Activated CD8-positive, alpha-beta memory T cell treated with anti-CD3 and anti-CD28 coated beads, Interleukin-2, amount 50 U/mL, for 1 hour (primary cell): ENCODE data around the gene RAD18.

ENCODE experiments used
- DNase-seq: peaks from one replicate; pipeline ENCODE4 v3.0.0-alpha.2; 2020; ENCODE audit errors: extremely low read depth

The RAD18 gene

DNA sequence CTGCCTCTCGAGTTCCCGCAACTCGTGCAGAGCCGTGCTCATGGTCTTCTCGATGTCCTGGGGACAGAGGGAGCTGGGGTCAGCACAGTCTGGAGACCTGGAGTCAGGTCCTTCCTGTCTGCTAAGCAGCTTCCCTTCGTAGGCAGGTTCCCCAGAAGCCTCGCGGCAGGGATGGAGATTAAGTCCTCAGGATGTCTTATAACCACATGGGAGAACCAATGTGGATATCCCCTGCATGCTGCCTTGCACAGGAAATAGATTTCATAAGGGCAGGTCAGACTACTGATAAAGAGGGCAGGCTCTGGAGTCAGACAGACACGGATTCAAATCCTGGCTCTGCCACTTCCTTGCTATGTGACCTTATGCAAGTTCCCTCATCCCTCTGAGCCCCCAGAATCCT is 22.6 kb upstream of the RAD18 start:
- no peak for DNase-seq

DNA sequence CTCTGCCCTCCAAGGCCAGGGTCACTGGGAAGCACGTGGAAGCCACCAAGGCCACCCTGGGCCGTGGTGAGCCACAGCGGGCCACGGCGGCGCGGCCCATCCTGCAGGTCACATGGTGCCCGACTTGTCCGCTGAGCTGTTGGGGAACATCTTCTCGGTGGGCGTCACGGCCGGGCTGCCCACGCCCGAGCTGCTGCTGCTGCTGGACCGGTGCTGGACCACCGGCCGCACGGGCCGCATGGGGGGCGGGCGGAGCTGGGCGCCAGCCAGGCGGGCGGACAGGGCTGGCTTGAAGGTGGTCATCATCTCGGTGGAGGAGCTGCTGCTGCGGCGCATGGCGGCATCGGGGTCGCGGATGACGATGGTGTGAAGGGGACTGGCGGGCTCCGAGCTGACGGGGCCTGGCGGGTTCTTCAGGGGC is 22.1 kb upstream of the RAD18 start:
- DNase-seq, result no peak

- no peak for DNase-seq
Measured at GRCh38 chr3:8984526-8984925, 21.3 kb upstream of the RAD18 start.

DNA sequence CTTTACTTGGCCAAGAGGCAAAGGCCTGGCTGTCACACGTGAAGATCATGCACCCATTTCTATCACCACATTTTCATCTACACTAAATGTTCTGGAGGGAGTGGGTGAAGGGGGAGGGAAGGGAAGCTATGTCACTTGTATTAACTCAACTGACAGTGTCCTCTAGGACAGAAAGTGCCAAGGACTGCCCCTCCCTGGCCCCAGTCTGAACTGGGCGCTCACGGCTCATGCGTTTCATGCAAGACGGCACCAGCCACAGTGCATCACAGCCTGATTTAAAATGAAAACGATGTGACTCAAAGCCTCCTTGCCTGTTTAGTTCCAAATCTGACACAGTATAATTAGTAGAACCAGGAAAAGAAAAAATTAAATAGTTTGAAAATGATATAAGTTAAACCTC is 20.8 kb upstream of the RAD18 start:
- no peak for DNase-seq

- no peak for DNase-seq
Measured at GRCh38 chr3:8983591-8983990, 20.3 kb upstream of the RAD18 start.

- no peak for DNase-seq
Measured at GRCh38 chr3:8983026-8983425, 19.8 kb upstream of the RAD18 start.

- no peak for DNase-seq
Measured at GRCh38 chr3:8982509-8982908, 19.2 kb upstream of the RAD18 start.

GRCh38 chr3:8981700-8982099 is 18.4 kb upstream of the RAD18 start:
- no peak for DNase-seq

DNA sequence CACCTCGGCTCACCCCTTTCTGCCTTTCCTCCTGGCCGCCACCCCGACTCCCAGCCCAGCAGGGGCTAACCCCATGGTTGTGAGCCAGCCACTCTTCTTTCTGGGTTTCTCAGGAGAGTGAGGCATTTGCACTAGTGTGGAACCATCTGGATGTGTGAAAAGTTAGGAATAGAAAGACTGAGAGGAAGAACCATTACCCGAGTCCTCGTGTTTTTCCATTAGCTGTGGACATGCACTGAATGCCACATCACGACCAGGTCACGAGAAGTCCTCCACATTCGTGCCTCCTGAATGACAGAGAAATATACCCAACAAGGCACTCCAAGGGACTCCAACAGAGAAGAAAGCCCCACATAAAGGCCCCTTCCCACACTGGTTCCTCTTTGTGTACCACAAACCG is 18.0 kb upstream of the RAD18 start:
- no peak for DNase-seq

- no peak for DNase-seq
Measured at GRCh38 chr3:8980756-8981257, 17.5 kb upstream of the RAD18 start.

- no peak for DNase-seq
Measured at GRCh38 chr3:8979262-8979661, 16.0 kb upstream of the RAD18 start.

- no peak for DNase-seq
Measured at GRCh38 chr3:8978551-8978950, 15.3 kb upstream of the RAD18 start.

- DNase-seq, result no peak
Measured at GRCh38 chr3:8976540-8977182, 13.4 kb upstream of the RAD18 start.

DNA sequence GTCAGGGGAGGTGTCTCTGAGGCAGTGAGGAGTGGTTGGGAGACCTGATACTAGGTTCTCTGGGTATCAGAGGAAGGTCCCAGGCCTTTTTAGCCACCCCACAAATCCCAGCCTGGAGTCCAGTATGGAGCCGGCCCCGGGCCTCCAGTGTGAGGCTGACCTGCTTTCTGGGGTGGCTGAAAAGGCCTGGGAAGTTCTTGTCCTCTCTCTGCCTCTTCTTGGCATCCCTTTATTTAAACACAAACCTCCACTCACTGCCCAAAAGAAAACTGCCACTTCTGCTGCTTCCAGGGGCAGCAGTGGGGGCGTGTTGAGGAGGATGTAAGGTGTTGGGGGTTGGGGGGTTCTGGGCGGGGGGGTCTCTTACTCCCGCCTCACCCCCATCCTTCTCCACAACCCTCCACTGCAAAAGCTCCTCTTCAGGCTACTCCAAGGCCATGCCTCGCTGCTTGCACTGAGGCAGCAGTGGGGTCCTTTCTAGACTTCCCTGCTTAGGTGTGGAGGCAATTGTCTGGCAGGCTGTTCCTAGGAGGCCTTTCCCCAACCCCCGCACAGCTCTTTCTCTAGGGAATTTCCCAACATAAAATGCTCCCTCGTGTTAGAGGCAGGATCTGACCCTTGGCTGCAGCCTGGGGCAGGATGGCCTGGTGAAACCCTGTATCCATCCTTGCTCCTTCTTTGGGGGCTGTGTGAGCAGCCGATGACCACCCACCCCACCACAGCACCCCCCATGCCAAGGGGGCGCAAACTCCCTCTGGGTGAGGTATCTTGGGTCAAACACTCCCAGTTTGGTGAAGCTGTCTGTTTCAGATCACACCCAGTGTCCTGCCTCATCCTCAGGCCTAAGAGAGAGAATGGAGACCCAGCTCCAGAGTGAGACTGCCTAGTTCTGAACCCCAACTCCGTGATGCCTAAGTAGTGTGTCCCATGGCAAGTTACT is 12.1 kb upstream of the RAD18 start:
- no peak for DNase-seq

- DNase-seq, result no peak
Measured at GRCh38 chr3:8974458-8974857, 11.2 kb upstream of the RAD18 start.

DNA sequence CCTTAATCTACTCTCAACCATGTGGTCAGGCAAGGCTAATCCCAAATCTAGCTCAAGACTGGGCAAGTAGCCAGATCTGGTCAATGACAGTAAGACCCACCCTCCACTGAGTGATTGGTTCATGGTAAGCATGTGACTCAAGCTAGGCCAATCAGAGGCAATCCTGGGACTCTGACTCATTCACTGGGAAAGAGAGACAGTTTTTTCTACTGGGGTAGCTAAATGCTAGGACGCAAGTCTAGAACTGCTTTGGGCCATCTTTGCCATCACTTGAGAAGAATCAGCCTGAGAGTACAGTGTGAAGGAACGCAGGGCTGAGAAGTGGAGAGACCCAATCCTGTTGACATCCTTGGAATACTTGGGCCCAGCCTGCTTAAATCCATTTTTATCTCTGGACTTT is 9.4 kb upstream of the RAD18 start:
- no peak for DNase-seq

- no peak for DNase-seq
Measured at GRCh38 chr3:8970971-8971589, 7.8 kb upstream of the RAD18 start.

DNA sequence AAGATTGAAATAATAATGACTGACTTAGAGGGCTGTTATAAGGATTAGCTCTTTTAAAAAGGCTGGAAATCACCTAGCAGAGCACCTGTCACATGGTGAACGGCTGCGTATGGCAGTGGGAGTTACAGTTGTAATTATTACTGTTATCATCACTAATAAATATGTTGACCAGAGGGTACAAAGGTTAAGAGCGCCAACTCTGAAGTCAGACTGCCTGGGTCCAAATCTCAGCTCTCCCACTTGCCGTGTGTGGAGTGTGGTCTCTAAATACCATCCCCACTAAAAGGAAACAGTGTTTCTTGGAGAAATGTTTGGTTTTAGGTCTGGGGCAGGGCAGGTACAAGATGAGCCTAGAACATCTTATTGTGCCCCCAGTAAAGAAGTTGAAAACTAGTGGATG is 6.0 kb upstream of the RAD18 start:
- DNase-seq, result no peak

DNA sequence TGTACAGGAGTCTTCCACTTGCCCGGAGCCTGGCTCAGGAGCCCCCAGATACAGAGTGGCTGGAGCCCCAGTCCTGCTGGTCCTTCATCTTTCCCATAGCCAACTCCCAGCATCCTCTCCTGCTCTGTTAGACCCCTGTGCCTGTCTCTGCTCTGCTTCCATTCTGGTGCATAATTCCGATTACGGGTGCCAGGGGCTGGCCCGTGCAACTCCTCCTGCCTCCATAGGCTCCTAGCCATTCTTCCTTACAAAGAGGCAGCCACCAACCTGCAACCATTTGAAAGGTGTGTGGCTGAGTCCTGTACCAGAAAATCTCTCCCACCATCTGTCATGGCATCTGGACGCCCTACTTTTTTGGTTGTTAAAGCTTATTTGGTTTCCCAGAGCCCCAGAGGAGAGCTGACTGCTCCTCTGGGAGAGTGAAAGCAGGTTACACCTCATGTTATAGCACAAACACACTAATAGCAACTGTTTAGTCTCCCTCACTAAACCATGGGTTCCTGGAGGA is 5.2 kb upstream of the RAD18 start:
- no peak for DNase-seq

- DNase-seq, result no peak
Measured at GRCh38 chr3:8967553-8967952, 4.3 kb upstream of the RAD18 start.

DNA sequence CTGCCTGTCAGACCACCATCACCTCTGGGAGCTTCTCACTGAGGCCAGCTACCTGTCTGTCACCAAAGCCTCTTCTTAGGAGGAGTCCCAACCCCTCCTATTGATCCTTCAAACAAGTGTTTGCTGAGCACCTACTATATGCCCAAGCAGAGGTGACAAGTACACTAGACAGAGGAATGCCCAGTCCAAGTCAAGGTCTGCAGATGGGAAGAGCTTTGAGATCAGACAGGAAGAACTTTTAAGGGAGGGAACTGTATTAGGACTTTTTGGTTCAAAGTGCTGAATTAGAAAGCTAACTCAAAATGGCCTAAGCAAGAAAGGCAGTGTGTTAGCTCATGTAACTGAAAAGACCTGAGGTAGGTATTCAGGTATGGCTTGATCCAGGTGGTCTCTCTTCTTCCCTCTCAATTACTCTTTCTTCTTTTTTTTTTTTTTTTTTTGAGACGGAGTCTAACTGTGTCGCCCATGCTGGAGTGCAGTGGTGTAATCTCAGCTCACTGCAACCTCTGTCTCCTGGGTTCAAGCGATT is 3.6 kb upstream of the RAD18 start:
- no peak for DNase-seq

- no peak for DNase-seq
Measured at GRCh38 chr3:8966150-8966819, 3.0 kb upstream of the RAD18 start.
